ENCODE measurements around the gene STARD3. TPM values are rescaled to one million over a fixed set of nuclear protein-coding genes. Genes with fewer than 3 reads are reported as not detected.
A peak's percentile ranks its signal among the peaks of the same experiment; 100 is the strongest.

Gene STARD3
- total and polyA plus RNA-seq, 2 of the 13 experiments (the other 11 are each of a cell fraction or from before 2014, with no cell fraction given): 34.6 to 100 TPM

GRCh38 chr17:39636927-39637736 lies at the start of gene STARD3 (continued):
- TF ChIP-seq, protein P1, sequence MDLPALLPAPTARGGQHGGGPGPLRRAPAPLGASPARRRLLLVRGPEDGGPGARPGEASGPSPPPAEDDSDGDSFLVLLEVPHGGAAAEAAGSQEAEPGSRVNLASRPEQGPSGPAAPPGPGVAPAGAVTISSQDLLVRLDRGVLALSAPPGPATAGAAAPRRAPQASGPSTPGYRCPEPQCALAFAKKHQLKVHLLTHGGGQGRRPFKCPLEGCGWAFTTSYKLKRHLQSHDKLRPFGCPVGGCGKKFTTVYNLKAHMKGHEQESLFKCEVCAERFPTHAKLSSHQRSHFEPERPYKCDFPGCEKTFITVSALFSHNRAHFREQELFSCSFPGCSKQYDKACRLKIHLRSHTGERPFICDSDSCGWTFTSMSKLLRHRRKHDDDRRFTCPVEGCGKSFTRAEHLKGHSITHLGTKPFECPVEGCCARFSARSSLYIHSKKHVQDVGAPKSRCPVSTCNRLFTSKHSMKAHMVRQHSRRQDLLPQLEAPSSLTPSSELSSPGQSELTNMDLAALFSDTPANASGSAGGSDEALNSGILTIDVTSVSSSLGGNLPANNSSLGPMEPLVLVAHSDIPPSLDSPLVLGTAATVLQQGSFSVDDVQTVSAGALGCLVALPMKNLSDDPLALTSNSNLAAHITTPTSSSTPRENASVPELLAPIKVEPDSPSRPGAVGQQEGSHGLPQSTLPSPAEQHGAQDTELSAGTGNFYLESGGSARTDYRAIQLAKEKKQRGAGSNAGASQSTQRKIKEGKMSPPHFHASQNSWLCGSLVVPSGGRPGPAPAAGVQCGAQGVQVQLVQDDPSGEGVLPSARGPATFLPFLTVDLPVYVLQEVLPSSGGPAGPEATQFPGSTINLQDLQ (CRISPR knock-in tag; IDR thresholded peaks at IDR 0.05): no peak
- TF ChIP-seq NFIB (CRISPR knock-in tag; IDR thresholded peaks at IDR 0.05; ENCODE audit: borderline replicate concordance) (no peak), ZNF788 (CRISPR knock-in tag; IDR thresholded peaks at IDR 0.05; ENCODE audit: borderline replicate concordance) (peak; percentile 95; the same call in 1 of the 2 replicates), RARA (CRISPR knock-in tag; IDR thresholded peaks at IDR 0.05) (no peak; the same call in 1 of the 2 replicates), TFDP1 (CRISPR knock-in tag; IDR thresholded peaks at IDR 0.05; ENCODE audit: borderline replicate concordance) (no peak; the same call in 1 of the 2 replicates), ERF (CRISPR knock-in tag; IDR thresholded peaks at IDR 0.05) (peak; percentile 65; the same call in 1 of the 2 replicates), ZNF143 (CRISPR knock-in tag; IDR thresholded peaks at IDR 0.05) (0 out of 2 replicates have a peak, but pooled peaks have one; percentile 33), ZMYM2 (CRISPR knock-in tag; IDR thresholded peaks at IDR 0.05) (0 out of 2 replicates have a peak, but pooled peaks have one; percentile 33), POLR2A (IDR thresholded peaks at IDR 0.05; ENCODE audit: insufficient read depth in 1 of 2, low read depth in 2 of 2, low read length in 2 of 2) (peak; percentile 63 to 84), TOPORS (CRISPR knock-in tag; IDR thresholded peaks at IDR 0.05) (no peak), MYPOP (CRISPR knock-in tag; IDR thresholded peaks at IDR 0.05) (peak; percentile 68; the same call in 1 of the 2 replicates), ZNF607 (CRISPR knock-in tag; IDR thresholded peaks at IDR 0.05; ENCODE audit: borderline replicate concordance) (peak; percentile 84; the same call in 1 of the 2 replicates), SMC3 (IDR thresholded peaks at IDR 0.05; ENCODE audit: low read length) (no peak), JARID2 (CRISPR knock-in tag; IDR thresholded peaks at IDR 0.05; ENCODE audit: insufficient replicate concordance) (no peak), TBP (CRISPR knock-in tag; IDR thresholded peaks at IDR 0.05) (no peak), NFE2L2 (IDR thresholded peaks at IDR 0.05; ENCODE audit: low read length) (no peak), MXD4 (CRISPR knock-in tag; IDR thresholded peaks at IDR 0.05) (peak; percentile 75; the same call in 1 of the 2 replicates), HNRNPUL1 (IDR thresholded peaks at IDR 0.05; ENCODE audit: low read depth, low read length) (no peak), ARHGAP35 (CRISPR knock-in tag; IDR thresholded peaks at IDR 0.05; ENCODE audit: borderline replicate concordance) (peak; percentile 85; the same call in 1 of the 2 replicates), ZNF773 (CRISPR knock-in tag; IDR thresholded peaks at IDR 0.05; ENCODE audit: borderline replicate concordance) (no peak), SRSF9 (IDR thresholded peaks at IDR 0.05; ENCODE audit: borderline replicate concordance, insufficient read depth, low read depth, low read length, poor library complexity, severe bottlenecking) (no peak), ZSCAN9 (CRISPR knock-in tag; IDR thresholded peaks at IDR 0.05; ENCODE audit: borderline replicate concordance) (0 out of 2 replicates have a peak, but pooled peaks have one; percentile 58)
- TF ChIP-seq, protein P2, sequence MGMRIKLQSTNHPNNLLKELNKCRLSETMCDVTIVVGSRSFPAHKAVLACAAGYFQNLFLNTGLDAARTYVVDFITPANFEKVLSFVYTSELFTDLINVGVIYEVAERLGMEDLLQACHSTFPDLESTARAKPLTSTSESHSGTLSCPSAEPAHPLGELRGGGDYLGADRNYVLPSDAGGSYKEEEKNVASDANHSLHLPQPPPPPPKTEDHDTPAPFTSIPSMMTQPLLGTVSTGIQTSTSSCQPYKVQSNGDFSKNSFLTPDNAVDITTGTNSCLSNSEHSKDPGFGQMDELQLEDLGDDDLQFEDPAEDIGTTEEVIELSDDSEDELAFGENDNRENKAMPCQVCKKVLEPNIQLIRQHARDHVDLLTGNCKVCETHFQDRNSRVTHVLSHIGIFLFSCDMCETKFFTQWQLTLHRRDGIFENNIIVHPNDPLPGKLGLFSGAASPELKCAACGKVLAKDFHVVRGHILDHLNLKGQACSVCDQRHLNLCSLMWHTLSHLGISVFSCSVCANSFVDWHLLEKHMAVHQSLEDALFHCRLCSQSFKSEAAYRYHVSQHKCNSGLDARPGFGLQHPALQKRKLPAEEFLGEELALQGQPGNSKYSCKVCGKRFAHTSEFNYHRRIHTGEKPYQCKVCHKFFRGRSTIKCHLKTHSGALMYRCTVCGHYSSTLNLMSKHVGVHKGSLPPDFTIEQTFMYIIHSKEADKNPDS (CRISPR knock-in tag; IDR thresholded peaks at IDR 0.05): 0 out of 2 replicates have a peak, but pooled peaks have one; percentile 35

Measured in HepG2 (cell line).